Suprapubic skin (tissue), 4 donors: ENCODE measurements around the gene SMYD3. TPM values are rescaled to one million over a fixed set of nuclear protein-coding genes. Genes with fewer than 3 reads are reported as not detected.

ENCODE experiments used
- DNase-seq, 2 donors: peaks; one replicate each; pipeline ENCODE4 v3.0.0-alpha.2; 2019; ENCODE audit warnings: low spot score in 2 of 2
- H3K27ac ChIP-seq: fragments of 200-600 bp; sonication (generic); one replicate; pipeline ENCODE4 v1.5.1; 2019
- H3K27me3 ChIP-seq: fragments of 200-600 bp; sonication (generic); one replicate; pipeline ENCODE4 v1.5.1; 2019
- H3K36me3 ChIP-seq: fragments of 200-600 bp; sonication (generic); one replicate; pipeline ENCODE4 v1.5.1; 2019
- H3K4me1 ChIP-seq: fragments of 200-600 bp; sonication (generic); one replicate; pipeline ENCODE4 v1.5.1; 2019
- H3K4me3 ChIP-seq: fragments of 200-600 bp; sonication (generic); one replicate; pipeline ENCODE4 v1.5.1; 2019; ENCODE audit warnings: mild to moderate bottlenecking
- H3K9me3 ChIP-seq: fragments of 200-600 bp; sonication (generic); one replicate; pipeline ENCODE4 v1.5.1; 2019
- EP300 ChIP-seq: sonication (generic); formaldehyde crosslinking; IDR thresholded peaks from one replicate; pipeline ENCODE4 v1.6.1; 2017; ENCODE audit warnings: antibody characterized with exemption
- POLR2A ChIP-seq, 2 donors: fragments of 450-650 bp; IDR thresholded peaks; one replicate each; pipeline ENCODE4 v1.6.1; 2017; ENCODE audit warnings: antibody characterized with exemption in 2 of 2, mild to moderate bottlenecking in 2 of 2, moderate library complexity in 2 of 2
- POLR2AphosphoS5 ChIP-seq, 3 donors: sonication (generic); formaldehyde crosslinking; IDR thresholded peaks; one replicate each; pipeline ENCODE4 v1.6.1; 2017; ENCODE audit warnings: antibody characterized with exemption in 3 of 3
- WGBS: methylation state at CpG from one replicate; pipeline ENCODE4 v1.1.5; 2018; 5-methylcytosine and 5-hydroxymethylcytosine counted together
- total RNA-seq, 4 donors: library from RNA; depleted of rRNA; stranded (reverse); fragments of >200 nt; gene quantifications; one replicate each; pipeline ENCODE4 v1.1.0, GENCODE V29; 2016
- TF ChIP-seq, protein P1 (sequence below), 2 donors: fragments of 200-600 bp in 1 of 2; fragments of 450-650 bp in 1 of 2; sonication (generic) in 1 of 2; IDR thresholded peaks; one replicate each; pipeline ENCODE4 v1.5.1; 2016 to 2019; ENCODE audit warnings: antibody characterized with exemption in 2 of 2, mild to moderate bottlenecking in 1 of 2, moderate library complexity in 1 of 2

Gene SMYD3
- total RNA-seq, 4 donors from 2014 or later: 14.5 to 33.6 (median 18.9) TPM

DNA sequence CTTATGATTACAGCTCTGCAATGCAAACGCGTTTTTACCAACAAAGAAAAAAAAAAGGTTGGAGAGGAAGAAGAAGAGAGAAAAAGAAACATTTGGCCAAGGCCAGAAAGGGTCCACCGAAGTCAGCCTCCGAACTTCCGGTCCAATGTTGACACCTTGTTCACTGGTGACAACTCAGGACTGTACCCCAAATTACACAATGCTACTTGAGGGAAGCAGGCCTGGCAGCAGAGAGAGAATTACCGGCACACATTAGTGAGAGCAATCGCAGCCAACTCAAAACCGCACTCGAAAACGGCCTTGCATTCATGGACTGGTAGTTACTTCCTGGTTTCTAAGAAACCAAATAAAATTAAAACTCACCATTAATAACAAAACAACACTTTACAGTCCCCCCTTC, 699.8 kb downstream of the SMYD3 start:
- Histone ChIP-seq H3K27ac (no peak overlapping the region), H3K36me3 (no peaks in the 10 kb centered on the region), H3K4me1 (peaks cover 4% of the 10 kb centered on the region), H3K4me3 (no peak overlapping the region), H3K27me3 (no peaks in the 10 kb centered on the region), H3K9me3 (no peaks in the 10 kb centered on the region)
- WGBS: 68% methylated on average over 10 of the region's 10 CpGs
- TF ChIP-seq POLR2A (IDR thresholded peaks at IDR 0.05) (no peak), POLR2AphosphoS5 (IDR thresholded peaks at IDR 0.05) (no peak), EP300 (no peak)
- TF ChIP-seq, protein P1, sequence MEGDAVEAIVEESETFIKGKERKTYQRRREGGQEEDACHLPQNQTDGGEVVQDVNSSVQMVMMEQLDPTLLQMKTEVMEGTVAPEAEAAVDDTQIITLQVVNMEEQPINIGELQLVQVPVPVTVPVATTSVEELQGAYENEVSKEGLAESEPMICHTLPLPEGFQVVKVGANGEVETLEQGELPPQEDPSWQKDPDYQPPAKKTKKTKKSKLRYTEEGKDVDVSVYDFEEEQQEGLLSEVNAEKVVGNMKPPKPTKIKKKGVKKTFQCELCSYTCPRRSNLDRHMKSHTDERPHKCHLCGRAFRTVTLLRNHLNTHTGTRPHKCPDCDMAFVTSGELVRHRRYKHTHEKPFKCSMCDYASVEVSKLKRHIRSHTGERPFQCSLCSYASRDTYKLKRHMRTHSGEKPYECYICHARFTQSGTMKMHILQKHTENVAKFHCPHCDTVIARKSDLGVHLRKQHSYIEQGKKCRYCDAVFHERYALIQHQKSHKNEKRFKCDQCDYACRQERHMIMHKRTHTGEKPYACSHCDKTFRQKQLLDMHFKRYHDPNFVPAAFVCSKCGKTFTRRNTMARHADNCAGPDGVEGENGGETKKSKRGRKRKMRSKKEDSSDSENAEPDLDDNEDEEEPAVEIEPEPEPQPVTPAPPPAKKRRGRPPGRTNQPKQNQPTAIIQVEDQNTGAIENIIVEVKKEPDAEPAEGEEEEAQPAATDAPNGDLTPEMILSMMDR (IDR thresholded peaks at IDR 0.05): no peak
- DNase-seq: no peak

DNA sequence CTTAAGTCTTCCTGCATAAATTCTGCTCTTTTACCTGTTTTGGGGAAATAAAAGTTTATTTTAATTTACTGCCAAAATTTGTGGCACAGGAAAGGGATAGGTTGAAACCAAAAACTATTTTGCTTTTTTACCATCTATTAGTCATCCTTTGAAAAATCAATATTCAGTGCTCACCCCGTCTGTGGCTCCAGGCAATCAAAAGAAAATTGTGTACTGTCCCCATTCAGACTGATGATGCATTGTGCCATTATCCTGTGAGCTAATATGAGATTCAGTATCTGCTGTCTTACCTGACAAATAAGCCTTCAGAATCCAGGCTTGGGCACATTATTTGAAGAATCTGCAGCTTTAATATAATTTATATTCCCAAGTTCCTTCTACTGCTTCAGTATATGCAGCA, 701.5 kb downstream of the SMYD3 start:
- 0% methylated on average over 1 of the region's 1 CpG for WGBS
- Histone ChIP-seq H3K4me3 (no peak overlapping the region), H3K4me1 (peaks cover 4% of the 10 kb centered on the region), H3K36me3 (no peaks in the 10 kb centered on the region), H3K27ac (no peak overlapping the region), H3K27me3 (no peaks in the 10 kb centered on the region), H3K9me3 (no peaks in the 10 kb centered on the region)
- DNase-seq: no peak
- TF ChIP-seq, protein P1 (IDR thresholded peaks at IDR 0.05): no peak
- TF ChIP-seq POLR2AphosphoS5 (IDR thresholded peaks at IDR 0.05) (no peak), EP300 (no peak), POLR2A (IDR thresholded peaks at IDR 0.05) (no peak)

DNA sequence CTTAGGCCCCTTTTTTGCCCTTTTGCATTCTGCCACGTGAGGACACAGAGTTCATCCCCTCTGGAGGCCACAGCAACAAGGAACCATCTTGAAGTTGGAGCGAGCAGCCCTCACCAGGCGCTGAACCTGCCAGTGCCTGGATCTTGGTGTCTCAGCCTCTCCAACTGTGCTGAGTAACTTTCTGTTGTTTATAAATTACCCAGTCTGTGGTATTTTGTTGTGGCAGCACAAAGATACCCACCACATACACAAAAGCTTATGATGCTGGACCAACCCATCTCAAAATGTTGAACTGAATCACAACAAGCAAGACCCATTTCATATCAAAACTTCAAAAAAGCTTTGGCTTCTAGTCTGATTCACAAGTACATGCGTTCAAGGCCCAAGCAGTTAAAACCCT, 702.4 kb downstream of the SMYD3 start:
- H3K27me3 ChIP-seq: no peaks in the 10 kb centered on the region
- H3K4me3 ChIP-seq: no peak overlapping the region
- peaks cover 4% of the 10 kb centered on the region for H3K4me1 ChIP-seq
- DNase-seq: no peak
- no peaks in the 10 kb centered on the region for H3K9me3 ChIP-seq
- WGBS: 93% methylated on average over 4 of the region's 4 CpGs
- no peak for TF ChIP-seq EP300
- TF ChIP-seq, protein P1 (IDR thresholded peaks at IDR 0.05): no peak
- TF ChIP-seq POLR2A (IDR thresholded peaks at IDR 0.05): no peak
- TF ChIP-seq POLR2AphosphoS5 (IDR thresholded peaks at IDR 0.05): no peak
- no peak overlapping the region for H3K27ac ChIP-seq
- no peaks in the 10 kb centered on the region for H3K36me3 ChIP-seq

DNA sequence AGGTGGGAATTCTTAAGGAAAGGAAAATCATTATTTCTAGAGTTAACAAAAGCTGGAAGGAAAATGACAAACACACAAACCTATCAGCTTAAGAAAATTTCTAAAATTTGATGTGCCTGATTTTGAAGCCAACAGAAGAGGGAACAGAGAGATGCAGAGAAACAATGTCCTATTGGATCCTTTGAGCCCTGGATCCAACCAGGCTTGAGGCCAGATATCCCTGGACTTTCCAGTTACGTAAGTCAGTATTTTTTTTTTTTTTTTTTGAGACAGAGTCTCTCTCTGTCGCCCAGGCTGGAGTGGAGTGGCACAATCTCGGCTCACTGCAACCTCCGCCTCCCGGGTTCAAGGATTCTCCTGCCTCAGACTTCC, 703.4 kb downstream of the SMYD3 start:
- Histone ChIP-seq H3K9me3 (no peaks in the 10 kb centered on the region), H3K36me3 (no peaks in the 10 kb centered on the region), H3K27me3 (no peaks in the 10 kb centered on the region), H3K27ac (no peak overlapping the region), H3K4me1 (peaks cover 4% of the 10 kb centered on the region), H3K4me3 (no peak overlapping the region)
- 92% methylated on average over 5 of the region's 5 CpGs for WGBS
- DNase-seq: no peak
- no peak for TF ChIP-seq EP300

DNA sequence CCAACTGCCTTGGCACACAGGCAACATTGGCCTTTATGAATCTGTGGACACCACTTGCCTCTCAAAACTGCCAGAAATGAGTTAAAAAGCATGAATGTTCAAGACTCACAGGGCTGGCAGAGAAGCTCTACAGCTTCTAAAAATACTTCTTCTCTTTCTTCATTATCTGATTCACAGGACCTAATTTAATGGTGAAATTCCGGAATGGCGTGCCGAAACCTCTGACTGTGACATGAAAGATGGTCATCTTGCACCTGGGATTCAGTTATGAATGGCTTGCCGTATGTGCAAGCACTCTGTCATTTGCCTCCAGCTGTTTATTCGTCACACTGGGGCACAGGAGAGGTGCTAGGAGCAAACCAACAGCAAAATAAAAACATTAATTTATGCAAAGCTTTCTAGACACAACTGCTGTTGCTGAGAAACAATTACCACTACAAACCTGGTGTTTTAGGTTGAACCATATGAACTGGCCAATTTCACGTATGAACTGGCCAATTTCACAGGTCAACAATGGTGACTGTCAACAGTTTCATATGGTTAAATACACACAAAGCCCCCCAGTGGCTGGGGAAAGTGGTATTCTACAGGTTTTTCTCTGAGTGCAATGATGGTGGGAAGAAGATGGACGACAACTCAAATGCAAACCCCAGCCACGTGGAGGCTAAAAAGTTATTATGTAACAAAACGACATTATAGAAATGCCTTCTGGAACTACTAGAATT, 704.0 kb downstream of the SMYD3 start:
- H3K4me1 ChIP-seq: peaks cover 4% of the 10 kb centered on the region
- no peaks in the 10 kb centered on the region for H3K9me3 ChIP-seq
- H3K27ac ChIP-seq: no peak overlapping the region
- H3K4me3 ChIP-seq: no peak overlapping the region
- DNase-seq: no peak
- TF ChIP-seq, protein P1 (IDR thresholded peaks at IDR 0.05): no peak
- TF ChIP-seq POLR2AphosphoS5 (IDR thresholded peaks at IDR 0.05) (no peak), EP300 (no peak), POLR2A (IDR thresholded peaks at IDR 0.05) (no peak)
- no peaks in the 10 kb centered on the region for H3K27me3 ChIP-seq
- WGBS: 97% methylated on average over 9 of the region's 9 CpGs
- H3K36me3 ChIP-seq: no peaks in the 10 kb centered on the region
